Liver (tissue), 9 donors: Measurements from ENCODE around the gene CTBP1. TPM values are rescaled to one million over a fixed set of nuclear protein-coding genes. Genes with fewer than 3 reads are reported as not detected.
A peak's percentile ranks its signal among the peaks of the same experiment; 100 is the strongest.

ENCODE experiments used
- DNase-seq: peaks from one replicate; pipeline ENCODE4 v3.0.0-alpha.2; 2017; ENCODE audit warnings: low spot score
- H3K27ac ChIP-seq, 2 donors: one replicate each; pipeline ENCODE4 v1.7.0; 2013; ENCODE audit warnings: inconsistent platforms in 2 of 2, low read length in 2 of 2, control low read depth in 1 of 2, low read depth in 1 of 2, mild to moderate bottlenecking in 1 of 2
- H3K27me3 ChIP-seq, 4 donors: one replicate each; pipeline versions ENCODE4 v1.6.1 to v1.7.0; 2013; ENCODE audit warnings: low read length in 3 of 4, inconsistent platforms in 1 of 4, mild to moderate bottlenecking in 1 of 4, moderate library complexity in 1 of 4; ENCODE audit not compliant: control insufficient read depth in 4 of 4, insufficient read depth in 4 of 4
- H3K36me3 ChIP-seq, 4 donors: one replicate each; pipeline versions ENCODE4 v1.6.1 to v1.7.0; 2013; ENCODE audit warnings: low read length in 3 of 4, mild to moderate bottlenecking in 3 of 4, low read depth in 1 of 4, moderate library complexity in 1 of 4; ENCODE audit not compliant: control insufficient read depth in 4 of 4, insufficient read depth in 3 of 4
- H3K4me1 ChIP-seq, 4 donors: one replicate each; pipeline versions ENCODE4 v1.6.1 to v1.7.0; 2013; ENCODE audit warnings: low read length in 3 of 4, mild to moderate bottlenecking in 3 of 4, moderate library complexity in 1 of 4; ENCODE audit not compliant: control insufficient read depth in 4 of 4, insufficient read depth in 4 of 4
- H3K4me3 ChIP-seq, 3 donors: one replicate each; pipeline versions ENCODE4 v1.6.1 to v1.7.0; 2013; ENCODE audit warnings: low read length in 3 of 3, control low read depth in 1 of 3, low read depth in 1 of 3, mild to moderate bottlenecking in 1 of 3
- H3K9ac ChIP-seq, 2 donors: one replicate each; pipeline ENCODE4 v1.7.0; 2013; ENCODE audit warnings: low read length in 2 of 2, mild to moderate bottlenecking in 2 of 2, moderate library complexity in 2 of 2, control low read depth in 1 of 2, low read depth in 1 of 2
- H3K9me3 ChIP-seq, 4 donors: one replicate each; pipeline versions ENCODE4 v1.6.1 to v1.7.0; 2013; ENCODE audit warnings: low read length in 3 of 4; ENCODE audit not compliant: control insufficient read depth in 4 of 4
- ATF3 ChIP-seq: IDR thresholded peaks from 2 replicates; pipeline ENCODE4 v1.6.1; 2016; ENCODE audit warnings: antibody characterized with exemption
- EGR1 ChIP-seq, 2 donors: IDR thresholded peaks; 2 replicates each; pipeline ENCODE4 v1.6.1; 2016 to 2018; ENCODE audit warnings: antibody characterized with exemption in 2 of 2, low read depth in 2 of 2
- FOXA1 ChIP-seq: IDR thresholded peaks from 2 replicates; pipeline ENCODE4 v1.6.1; 2016; ENCODE audit warnings: antibody characterized with exemption
- FOXA2 ChIP-seq: IDR thresholded peaks from 2 replicates; pipeline ENCODE4 v1.6.1; 2016; ENCODE audit warnings: antibody characterized with exemption
- GABPA ChIP-seq, 2 donors: IDR thresholded peaks in 1 of 2; conservative IDR thresholded peaks in 1 of 2; 2 replicates each; pipeline ENCODE4 v1.6.1; 2016; ENCODE audit warnings: antibody characterized with exemption in 2 of 2, mild to moderate bottlenecking in 1 of 2, moderate library complexity in 1 of 2
- HNF4A ChIP-seq, 2 donors: conservative IDR thresholded peaks; 2 replicates each; pipeline ENCODE4 v1.6.1; 2016; ENCODE audit warnings: antibody characterized with exemption in 2 of 2, mild to moderate bottlenecking in 2 of 2
- HNF4G ChIP-seq: IDR thresholded peaks from 2 replicates; pipeline ENCODE4 v1.6.1; 2016; ENCODE audit warnings: antibody characterized with exemption
- JUND ChIP-seq, 2 donors: IDR thresholded peaks; 2 replicates each; pipeline ENCODE4 v1.6.1; 2016; ENCODE audit warnings: antibody characterized with exemption in 2 of 2
- RAD21 ChIP-seq, 2 donors: IDR thresholded peaks; 2 replicates each; pipeline ENCODE4 v1.6.1; 2016; ENCODE audit warnings: antibody characterized with exemption in 2 of 2, mild to moderate bottlenecking in 2 of 2
- RXRA ChIP-seq, 2 donors: IDR thresholded peaks; 2 replicates each; pipeline ENCODE4 v1.6.1; 2017 to 2018; ENCODE audit warnings: antibody characterized with exemption in 2 of 2, mild to moderate bottlenecking in 1 of 2
- SP1 ChIP-seq: IDR thresholded peaks from 2 replicates; pipeline ENCODE4 v1.6.1; 2018; ENCODE audit warnings: antibody characterized with exemption, mild to moderate bottlenecking
- TAF1 ChIP-seq: conservative IDR thresholded peaks from 2 replicates; pipeline ENCODE4 v1.6.1; 2016; ENCODE audit warnings: antibody characterized with exemption, mild to moderate bottlenecking
- WGBS: extraction: QIAGEN DNeasy Blood & Tissue Kit; methylation state at CpG from one replicate; pipeline ENCODE4 v1.1.7; 2013; 5-methylcytosine and 5-hydroxymethylcytosine counted together
- polyA plus RNA-seq, 2 donors: library from polyadenylated mRNA; stranded (reverse) in 1 of 2; unstranded in 1 of 2; fragments of 200-250 nt in 1 of 2; fragments of >200 nt in 1 of 2; fragmentation: Nextera tagmentation in 1 of 2; extraction: Ambion mirVana in 1 of 2; gene quantifications; one replicate each; pipeline versions ENCODE4 v1.2.1 to v1.2.3, GENCODE V29; 2013 to 2015
- total RNA-seq, 2 donors: library from RNA; depleted of rRNA; stranded (reverse); fragments of >200 nt; gene quantifications; one replicate each; pipeline ENCODE4 v1.2.3, GENCODE V29; 2014
- TF ChIP-seq, protein P1 (sequence below): IDR thresholded peaks from 2 replicates; pipeline ENCODE4 v1.6.1; 2016; ENCODE audit warnings: antibody characterized with exemption, mild to moderate bottlenecking
- TF ChIP-seq, protein P2 (sequence below): IDR thresholded peaks from 2 replicates; pipeline ENCODE4 v1.6.1; 2016; ENCODE audit warnings: antibody characterized with exemption
- TF ChIP-seq, protein P3 (sequence below): fragments of 150-350 bp; IDR thresholded peaks from 2 replicates; pipeline ENCODE4 v1.5.1; 2017; ENCODE audit warnings: improper control_type of control experiment, low read depth, low read length; ENCODE audit not compliant: missing input control
- TF ChIP-seq, protein P4 (sequence below): IDR thresholded peaks from 2 replicates; pipeline ENCODE4 v1.6.1; 2016; ENCODE audit warnings: antibody characterized with exemption
- donor health status: healthy.
- donor health status: healthy.
- donor health status: healthy.
- donor health status: healthy.
- donor health status: healthy.

The CTBP1 gene
- total and polyA plus RNA-seq, 4 donors: 27.5 to 156 (median 79.5) TPM

DNA sequence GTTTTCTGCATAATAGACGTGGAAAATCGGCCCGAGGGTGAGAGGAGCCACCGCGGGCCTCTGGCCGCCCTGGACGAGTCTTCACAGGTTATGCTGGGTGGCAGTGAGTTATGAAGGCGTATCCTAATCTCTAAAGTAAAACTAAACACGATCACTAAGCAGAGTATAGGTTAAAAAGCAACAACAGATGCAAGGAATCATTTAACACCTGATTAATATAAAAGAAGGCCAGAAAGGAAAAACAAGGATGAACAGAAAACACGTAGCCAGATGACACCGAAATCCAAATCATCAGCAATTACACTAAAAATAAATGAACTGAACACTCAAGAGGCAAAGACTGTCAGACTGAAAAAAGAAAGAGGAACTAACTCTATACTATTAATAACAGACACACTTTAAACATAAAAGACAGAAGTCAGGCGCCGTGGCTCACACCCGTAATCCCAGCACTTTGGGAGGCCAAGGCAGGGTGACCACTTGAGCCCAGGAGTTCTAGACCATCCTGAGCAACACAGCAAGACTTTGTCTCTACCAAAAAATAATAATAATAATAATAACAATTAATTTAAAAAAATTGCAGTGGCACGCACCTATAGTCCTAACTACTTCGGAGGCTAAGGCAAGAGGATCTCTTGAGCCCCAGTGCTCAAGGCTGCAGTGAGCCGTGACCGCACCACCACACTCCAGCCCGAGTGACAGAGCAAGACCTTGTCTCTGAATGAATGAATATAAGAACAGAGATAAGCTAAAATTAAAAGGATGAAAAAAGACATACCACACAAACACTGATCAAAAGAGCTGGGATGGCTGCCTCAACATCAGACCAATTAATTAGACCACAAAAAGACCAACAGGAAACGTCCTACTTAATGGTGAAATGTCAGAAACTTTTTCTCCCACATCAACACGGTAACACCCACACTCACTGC, 30.0 kb downstream of the CTBP1 start:
- Histone ChIP-seq H3K36me3 (peaks cover 13 to 56% (median 14%) of the 10 kb centered on the region in 4 donors), H3K9ac (peak overlapping the region in 1 of 2 donors; percentile 23), H3K27me3 (no peaks in the 10 kb centered on the region), H3K27ac (no peak overlapping the region), H3K9me3 (no peaks in the 10 kb centered on the region), H3K4me1 (peaks cover 0 to 3% (median 0%) of the 10 kb centered on the region in 4 donors), H3K4me3 (no peak overlapping the region)
- DNase-seq: no peak
- 83% methylated on average over 21 of the region's 21 CpGs for WGBS
- no peak for TF ChIP-seq FOXA1
- no peak for TF ChIP-seq RAD21 (IDR thresholded peaks at IDR 0.05)
- TF ChIP-seq, protein P1, sequence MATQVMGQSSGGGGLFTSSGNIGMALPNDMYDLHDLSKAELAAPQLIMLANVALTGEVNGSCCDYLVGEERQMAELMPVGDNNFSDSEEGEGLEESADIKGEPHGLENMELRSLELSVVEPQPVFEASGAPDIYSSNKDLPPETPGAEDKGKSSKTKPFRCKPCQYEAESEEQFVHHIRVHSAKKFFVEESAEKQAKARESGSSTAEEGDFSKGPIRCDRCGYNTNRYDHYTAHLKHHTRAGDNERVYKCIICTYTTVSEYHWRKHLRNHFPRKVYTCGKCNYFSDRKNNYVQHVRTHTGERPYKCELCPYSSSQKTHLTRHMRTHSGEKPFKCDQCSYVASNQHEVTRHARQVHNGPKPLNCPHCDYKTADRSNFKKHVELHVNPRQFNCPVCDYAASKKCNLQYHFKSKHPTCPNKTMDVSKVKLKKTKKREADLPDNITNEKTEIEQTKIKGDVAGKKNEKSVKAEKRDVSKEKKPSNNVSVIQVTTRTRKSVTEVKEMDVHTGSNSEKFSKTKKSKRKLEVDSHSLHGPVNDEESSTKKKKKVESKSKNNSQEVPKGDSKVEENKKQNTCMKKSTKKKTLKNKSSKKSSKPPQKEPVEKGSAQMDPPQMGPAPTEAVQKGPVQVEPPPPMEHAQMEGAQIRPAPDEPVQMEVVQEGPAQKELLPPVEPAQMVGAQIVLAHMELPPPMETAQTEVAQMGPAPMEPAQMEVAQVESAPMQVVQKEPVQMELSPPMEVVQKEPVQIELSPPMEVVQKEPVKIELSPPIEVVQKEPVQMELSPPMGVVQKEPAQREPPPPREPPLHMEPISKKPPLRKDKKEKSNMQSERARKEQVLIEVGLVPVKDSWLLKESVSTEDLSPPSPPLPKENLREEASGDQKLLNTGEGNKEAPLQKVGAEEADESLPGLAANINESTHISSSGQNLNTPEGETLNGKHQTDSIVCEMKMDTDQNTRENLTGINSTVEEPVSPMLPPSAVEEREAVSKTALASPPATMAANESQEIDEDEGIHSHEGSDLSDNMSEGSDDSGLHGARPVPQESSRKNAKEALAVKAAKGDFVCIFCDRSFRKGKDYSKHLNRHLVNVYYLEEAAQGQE: no peak
- no peak for TF ChIP-seq EGR1 (IDR thresholded peaks at IDR 0.05; ENCODE audit: low read depth in 2 of 2)
- no peak for TF ChIP-seq RXRA (IDR thresholded peaks at IDR 0.05)
- TF ChIP-seq, protein P2, sequence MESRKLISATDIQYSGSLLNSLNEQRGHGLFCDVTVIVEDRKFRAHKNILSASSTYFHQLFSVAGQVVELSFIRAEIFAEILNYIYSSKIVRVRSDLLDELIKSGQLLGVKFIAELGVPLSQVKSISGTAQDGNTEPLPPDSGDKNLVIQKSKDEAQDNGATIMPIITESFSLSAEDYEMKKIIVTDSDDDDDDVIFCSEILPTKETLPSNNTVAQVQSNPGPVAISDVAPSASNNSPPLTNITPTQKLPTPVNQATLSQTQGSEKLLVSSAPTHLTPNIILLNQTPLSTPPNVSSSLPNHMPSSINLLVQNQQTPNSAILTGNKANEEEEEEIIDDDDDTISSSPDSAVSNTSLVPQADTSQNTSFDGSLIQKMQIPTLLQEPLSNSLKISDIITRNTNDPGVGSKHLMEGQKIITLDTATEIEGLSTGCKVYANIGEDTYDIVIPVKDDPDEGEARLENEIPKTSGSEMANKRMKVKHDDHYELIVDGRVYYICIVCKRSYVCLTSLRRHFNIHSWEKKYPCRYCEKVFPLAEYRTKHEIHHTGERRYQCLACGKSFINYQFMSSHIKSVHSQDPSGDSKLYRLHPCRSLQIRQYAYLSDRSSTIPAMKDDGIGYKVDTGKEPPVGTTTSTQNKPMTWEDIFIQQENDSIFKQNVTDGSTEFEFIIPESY: no peak
- TF ChIP-seq, protein P3, sequence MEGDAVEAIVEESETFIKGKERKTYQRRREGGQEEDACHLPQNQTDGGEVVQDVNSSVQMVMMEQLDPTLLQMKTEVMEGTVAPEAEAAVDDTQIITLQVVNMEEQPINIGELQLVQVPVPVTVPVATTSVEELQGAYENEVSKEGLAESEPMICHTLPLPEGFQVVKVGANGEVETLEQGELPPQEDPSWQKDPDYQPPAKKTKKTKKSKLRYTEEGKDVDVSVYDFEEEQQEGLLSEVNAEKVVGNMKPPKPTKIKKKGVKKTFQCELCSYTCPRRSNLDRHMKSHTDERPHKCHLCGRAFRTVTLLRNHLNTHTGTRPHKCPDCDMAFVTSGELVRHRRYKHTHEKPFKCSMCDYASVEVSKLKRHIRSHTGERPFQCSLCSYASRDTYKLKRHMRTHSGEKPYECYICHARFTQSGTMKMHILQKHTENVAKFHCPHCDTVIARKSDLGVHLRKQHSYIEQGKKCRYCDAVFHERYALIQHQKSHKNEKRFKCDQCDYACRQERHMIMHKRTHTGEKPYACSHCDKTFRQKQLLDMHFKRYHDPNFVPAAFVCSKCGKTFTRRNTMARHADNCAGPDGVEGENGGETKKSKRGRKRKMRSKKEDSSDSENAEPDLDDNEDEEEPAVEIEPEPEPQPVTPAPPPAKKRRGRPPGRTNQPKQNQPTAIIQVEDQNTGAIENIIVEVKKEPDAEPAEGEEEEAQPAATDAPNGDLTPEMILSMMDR: no peak
- TF ChIP-seq, protein P4, sequence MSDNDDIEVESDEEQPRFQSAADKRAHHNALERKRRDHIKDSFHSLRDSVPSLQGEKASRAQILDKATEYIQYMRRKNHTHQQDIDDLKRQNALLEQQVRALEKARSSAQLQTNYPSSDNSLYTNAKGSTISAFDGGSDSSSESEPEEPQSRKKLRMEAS: no peak
- TF ChIP-seq TAF1: no peak
- no peak for TF ChIP-seq JUND (IDR thresholded peaks at IDR 0.05)
- no peak for TF ChIP-seq HNF4A (conservative IDR thresholded peaks at IDR 0.05)
- no peak for TF ChIP-seq SP1
- no peak for TF ChIP-seq ATF3

- DNase-seq: no peak
- no peaks in the 10 kb centered on the region for H3K27me3 ChIP-seq
- WGBS: 97% methylated on average over 27 of the region's 27 CpGs
- H3K9me3 ChIP-seq: no peaks in the 10 kb centered on the region
- peaks cover 16 to 63% (median 19%) of the 10 kb centered on the region in 4 donors for H3K36me3 ChIP-seq
- no peak overlapping the region for H3K27ac ChIP-seq
- no peak overlapping the region for H3K4me3 ChIP-seq
- H3K9ac ChIP-seq: no peak overlapping the region
- H3K4me1 ChIP-seq: peaks cover 0 to 3% (median 0%) of the 10 kb centered on the region in 4 donors
- TF ChIP-seq FOXA2 (no peak), EGR1 (IDR thresholded peaks at IDR 0.05; ENCODE audit: low read depth in 2 of 2) (no peak), TAF1 (no peak), JUND (IDR thresholded peaks at IDR 0.05) (no peak), HNF4G (no peak), GABPA (IDR thresholded peaks at IDR 0.05 in 1 of 2, conservative IDR thresholded peaks at IDR 0.05 in 1 of 2) (no peak)
- TF ChIP-seq, protein P2: no peak
- TF ChIP-seq, protein P1: no peak
Measured at GRCh38 chr4:1217366-1217765, 31.6 kb downstream of the CTBP1 start.
